HCT116 (cell line): ENCODE results near the gene RTF1.

ENCODE experiments used
- CBX3 ChIP-seq: IDR thresholded peaks from 2 replicates; pipeline ENCODE4 v1.6.1; 2012; ENCODE audit warnings: low read depth
- CEBPB ChIP-seq: IDR thresholded peaks from 2 replicates; pipeline ENCODE4 v1.6.1; 2012; ENCODE audit warnings: low read depth
- EZH2 ChIP-seq: fragments of 200-600 bp; sonication (generic); IDR thresholded peaks from 2 replicates; pipeline ENCODE4 v1.6.1; 2017; ENCODE audit warnings: antibody characterized with exemption, mixed run types
- EZH2phosphoT487 ChIP-seq: fragments of 200-600 bp; IDR thresholded peaks from 2 replicates; pipeline ENCODE4 v1.6.1; 2018; ENCODE audit warnings: antibody characterized with exemption, borderline replicate concordance
- POLR2A ChIP-seq: IDR thresholded peaks from 2 replicates; pipeline ENCODE4 v1.7.0; 2011; ENCODE audit warnings: borderline replicate concordance; ENCODE audit not compliant: insufficient read depth, insufficient read length; ENCODE audit errors: extremely low read depth
- POLR2AphosphoS5 ChIP-seq: IDR thresholded peaks from 2 replicates; pipeline ENCODE4 v1.6.1; 2011; ENCODE audit warnings: mild to moderate bottlenecking, low read depth, low read length, moderate library complexity
- RAD21 ChIP-seq: IDR thresholded peaks from 2 replicates; pipeline ENCODE4 v1.6.1; 2012; ENCODE audit warnings: low read depth, mild to moderate bottlenecking
- YY1 ChIP-seq: IDR thresholded peaks from 2 replicates; pipeline ENCODE4 v1.6.1; 2011; ENCODE audit warnings: low read length, low read depth, moderate library complexity, mild to moderate bottlenecking; ENCODE audit not compliant: insufficient replicate concordance; ENCODE audit errors: extremely low read depth
- ZFX ChIP-seq: fragments of 450-650 bp; IDR thresholded peaks from 2 replicates; pipeline ENCODE4 v1.6.1; 2017
- TF ChIP-seq, protein P1 (sequence below), 3 experiments: fragments of 200-600 bp in 1 of 3; sonication (generic) in 1 of 3; IDR thresholded peaks in 2 of 3; conservative IDR thresholded peaks in 1 of 3; 2 replicates each; pipeline ENCODE4 v1.5.1; 2012 to 2017; ENCODE audit warnings: low read depth in 2 of 3, low read length in 2 of 3, antibody characterized with exemption in 1 of 3, borderline replicate concordance in 1 of 3, control low read depth in 1 of 3, mild to moderate bottlenecking in 1 of 3, mixed read lengths in 1 of 3, mixed run types in 1 of 3, moderate library complexity in 1 of 3; ENCODE audit not compliant: insufficient read depth in 1 of 3
- TF ChIP-seq, protein P2 (sequence below): IDR thresholded peaks from 2 replicates; pipeline ENCODE4 v1.6.1; 2012

DNA sequence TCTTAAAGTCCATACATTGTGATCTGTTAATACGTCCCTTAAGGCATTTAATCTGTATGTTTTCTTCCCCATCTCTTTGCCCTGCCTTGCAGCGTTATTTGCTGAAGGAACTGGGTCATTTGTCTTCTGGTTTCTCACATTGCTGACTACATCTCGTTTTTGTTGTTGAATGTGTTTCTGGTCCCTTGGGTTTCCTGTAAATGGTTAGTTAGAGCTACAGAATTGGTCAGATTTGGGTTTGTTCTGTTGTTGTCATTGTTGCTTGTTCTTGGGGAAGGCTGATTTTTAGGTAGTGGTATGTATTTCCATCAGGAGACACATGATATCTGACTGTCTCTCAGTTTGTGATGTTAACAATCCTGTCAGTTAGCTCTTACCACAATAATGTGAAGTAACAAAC is 49.8 kb downstream of the RTF1 start:
- no peak for TF ChIP-seq EZH2
- TF ChIP-seq, protein P1, sequence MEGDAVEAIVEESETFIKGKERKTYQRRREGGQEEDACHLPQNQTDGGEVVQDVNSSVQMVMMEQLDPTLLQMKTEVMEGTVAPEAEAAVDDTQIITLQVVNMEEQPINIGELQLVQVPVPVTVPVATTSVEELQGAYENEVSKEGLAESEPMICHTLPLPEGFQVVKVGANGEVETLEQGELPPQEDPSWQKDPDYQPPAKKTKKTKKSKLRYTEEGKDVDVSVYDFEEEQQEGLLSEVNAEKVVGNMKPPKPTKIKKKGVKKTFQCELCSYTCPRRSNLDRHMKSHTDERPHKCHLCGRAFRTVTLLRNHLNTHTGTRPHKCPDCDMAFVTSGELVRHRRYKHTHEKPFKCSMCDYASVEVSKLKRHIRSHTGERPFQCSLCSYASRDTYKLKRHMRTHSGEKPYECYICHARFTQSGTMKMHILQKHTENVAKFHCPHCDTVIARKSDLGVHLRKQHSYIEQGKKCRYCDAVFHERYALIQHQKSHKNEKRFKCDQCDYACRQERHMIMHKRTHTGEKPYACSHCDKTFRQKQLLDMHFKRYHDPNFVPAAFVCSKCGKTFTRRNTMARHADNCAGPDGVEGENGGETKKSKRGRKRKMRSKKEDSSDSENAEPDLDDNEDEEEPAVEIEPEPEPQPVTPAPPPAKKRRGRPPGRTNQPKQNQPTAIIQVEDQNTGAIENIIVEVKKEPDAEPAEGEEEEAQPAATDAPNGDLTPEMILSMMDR (IDR thresholded peaks at IDR 0.05 in 2 of 3, conservative IDR thresholded peaks at IDR 0.05 in 1 of 3; ENCODE audit: borderline replicate concordance in 1 of 3, insufficient read depth in 1 of 3, low read depth in 2 of 3, low read length in 2 of 3) = no peak
- TF ChIP-seq, protein P2, sequence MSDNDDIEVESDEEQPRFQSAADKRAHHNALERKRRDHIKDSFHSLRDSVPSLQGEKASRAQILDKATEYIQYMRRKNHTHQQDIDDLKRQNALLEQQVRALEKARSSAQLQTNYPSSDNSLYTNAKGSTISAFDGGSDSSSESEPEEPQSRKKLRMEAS = no peak
- no peak for TF ChIP-seq POLR2AphosphoS5
- no peak for TF ChIP-seq POLR2A
- TF ChIP-seq ZFX = no peak
- no peak for TF ChIP-seq CEBPB
- TF ChIP-seq EZH2phosphoT487 = no peak
- no peak for TF ChIP-seq YY1
- no peak for TF ChIP-seq CBX3
- TF ChIP-seq RAD21 = no peak
